GM18520 (cell line): ENCODE data around the gene RUFY1.

Source experiments
- ATAC-seq: cut with Tn5 transposase; IDR thresholded peaks from one replicate; pipeline ENCODE4 v1.9.1; 2021; ENCODE audit not compliant: unreplicated experiment

RUFY1 gene

GRCh38 chr5:179603308-179603707 is 53.0 kb downstream of the RUFY1 start:
- no peak for ATAC-seq

GRCh38 chr5:179605026-179605833 is 54.9 kb downstream of the RUFY1 start:
- no peak for ATAC-seq

GRCh38 chr5:179606071-179606909 is 55.9 kb downstream of the RUFY1 start:
- no peak for ATAC-seq

GRCh38 chr5:179606910-179607159 is 56.5 kb downstream of the RUFY1 start:
- no peak for ATAC-seq

GRCh38 chr5:179607160-179607931 is 57.0 kb downstream of the RUFY1 start:
- ATAC-seq: no peak

GRCh38 chr5:179608131-179608581 is 57.8 kb downstream of the RUFY1 start:
- no peak for ATAC-seq

GRCh38 chr5:179609834-179610108 is 59.4 kb downstream of the RUFY1 start:
- no peak for ATAC-seq

GRCh38 chr5:179610109-179610902 is 60.0 kb downstream of the RUFY1 start:
- ATAC-seq: no peak

GRCh38 chr5:179610903-179611265 is 60.5 kb downstream of the RUFY1 start:
- no peak for ATAC-seq

- no peak for ATAC-seq
These were observed 62.5 kb downstream of the RUFY1 start for GRCh38 chr5:179612577-179613459.

GRCh38 chr5:179613460-179614071 is 63.2 kb downstream of the RUFY1 start:
- no peak for ATAC-seq

GRCh38 chr5:179614745-179615144 is 64.4 kb downstream of the RUFY1 start:
- no peak for ATAC-seq

GRCh38 chr5:179615203-179615602 is 64.8 kb downstream of the RUFY1 start:
- no peak for ATAC-seq

- ATAC-seq: no peak
These were observed 65.7 kb downstream of the RUFY1 start for GRCh38 chr5:179616002-179616594.

- ATAC-seq: no peak
These were observed 67.6 kb downstream of the RUFY1 start for GRCh38 chr5:179617930-179618329.

- ATAC-seq: no peak
These were observed 68.7 kb downstream of the RUFY1 start for GRCh38 chr5:179618923-179619554.

- no peak for ATAC-seq
These were observed 69.4 kb downstream of the RUFY1 start for GRCh38 chr5:179619776-179620175.

GRCh38 chr5:179620293-179620692 is 69.9 kb downstream of the RUFY1 start:
- no peak for ATAC-seq
